DMS53 treated with DMSO at 0.1 percent for 48 hours (cell line): ENCODE measurements around the gene SYCE1.
"Not testable (repeated sequence)": the region's sequence is repeated elsewhere in the genome, so short reads cannot be mapped to it uniquely, and the experiment has no call there.

Experiments
- DNase-seq: peaks from one replicate; lab custom pipeline; 2025; ENCODE audit not compliant: unreplicated experiment; lab: John Stamatoyannopoulos, UW

Gene SYCE1, protein sequence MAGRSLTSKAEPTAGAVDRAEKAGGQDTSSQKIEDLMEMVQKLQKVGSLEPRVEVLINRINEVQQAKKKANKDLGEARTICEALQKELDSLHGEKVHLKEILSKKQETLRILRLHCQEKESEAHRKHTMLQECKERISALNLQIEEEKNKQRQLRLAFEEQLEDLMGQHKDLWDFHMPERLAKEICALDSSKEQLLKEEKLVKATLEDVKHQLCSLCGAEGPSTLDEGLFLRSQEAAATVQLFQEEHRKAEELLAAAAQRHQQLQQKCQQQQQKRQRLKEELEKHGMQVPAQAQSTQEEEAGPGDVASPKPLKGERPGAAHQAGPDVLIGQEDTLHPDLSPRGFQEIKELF

DNA sequence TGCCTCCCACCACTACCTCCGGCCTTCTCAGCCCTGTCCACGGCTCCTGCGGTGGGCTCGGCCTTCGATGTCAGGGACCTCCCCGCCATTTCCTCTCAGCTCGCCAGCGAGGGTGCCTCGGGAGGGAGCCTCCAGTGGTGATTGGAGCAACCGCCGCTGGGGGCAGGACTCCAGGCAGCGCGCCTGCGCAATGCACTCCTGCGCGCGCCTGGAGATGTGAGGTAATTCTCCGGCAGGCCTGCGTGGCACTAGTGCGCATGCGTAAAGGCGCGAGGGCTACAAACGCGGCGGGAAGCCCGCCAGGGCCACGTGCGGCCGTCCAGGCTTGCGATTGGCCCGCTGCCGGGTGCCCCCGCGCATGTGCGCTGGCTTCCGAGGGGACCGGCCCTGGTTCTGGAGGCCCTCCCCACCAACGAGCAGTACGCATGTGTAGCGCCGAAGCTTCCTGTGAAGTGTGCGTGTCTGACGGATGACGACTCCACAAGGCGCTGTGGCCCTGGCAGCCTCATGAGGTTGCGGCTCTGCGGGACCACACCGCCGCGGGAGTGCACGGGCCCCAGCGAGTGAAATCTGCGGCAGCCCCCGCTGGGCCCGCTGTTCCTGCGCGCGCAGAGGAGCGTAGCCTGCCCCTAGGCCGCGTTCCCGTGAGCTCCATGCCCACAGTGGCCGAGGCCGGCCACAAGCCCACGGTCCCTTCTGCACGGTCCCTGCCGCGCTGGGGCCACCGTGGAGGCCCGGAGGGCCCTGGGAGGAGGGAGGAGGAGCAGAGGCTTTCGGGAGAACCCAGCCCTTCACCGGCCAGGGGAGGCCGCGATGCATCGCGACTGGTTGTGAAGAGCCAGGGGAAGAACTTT is at the start of gene SYCE1:
Gene SYCE1, minus strand, starts transcription at position 143 of the 854 bp plus-strand sequence. Its CDS starts 54 bp downstream, at position 89.
- DNase-seq, result no peak

DNA sequence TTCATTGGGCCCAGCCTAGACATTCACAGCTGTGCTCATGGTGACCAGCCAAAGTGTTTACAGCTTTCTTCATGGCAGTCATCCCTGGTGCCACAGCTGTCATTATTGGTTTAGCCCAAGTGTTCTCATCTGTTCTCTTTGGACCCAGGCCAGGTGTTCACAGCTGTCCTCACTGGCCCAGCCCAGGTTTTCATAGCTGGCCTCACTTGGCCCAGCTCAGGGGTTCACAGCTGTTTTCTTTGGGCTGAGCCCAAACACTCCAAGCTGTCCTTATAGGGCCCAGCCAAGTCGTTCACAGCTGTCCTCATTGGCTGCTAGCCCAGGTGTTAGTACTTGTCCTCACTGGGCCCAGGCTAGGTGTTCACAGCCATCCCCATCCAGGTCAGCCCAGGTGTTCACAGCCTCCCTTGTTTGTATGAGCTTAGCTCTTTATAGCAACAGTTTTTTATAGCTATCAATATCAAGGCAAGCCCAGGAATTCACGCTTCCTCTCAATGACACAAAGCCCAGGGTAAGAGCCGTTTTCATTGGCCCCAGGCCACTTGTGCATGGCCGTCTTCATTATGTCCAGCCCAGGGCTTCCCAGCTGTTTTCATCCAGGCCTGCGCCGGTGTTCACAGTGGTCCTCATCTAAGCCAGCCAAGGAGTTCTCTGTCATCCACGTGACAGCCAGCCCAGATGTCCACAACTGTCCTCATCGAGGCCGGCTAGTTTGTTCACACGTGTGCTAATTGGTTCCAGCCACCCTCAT is 49.6 kb upstream of the SYCE1 start:
- peak; percentile 83 for DNase-seq

DNA sequence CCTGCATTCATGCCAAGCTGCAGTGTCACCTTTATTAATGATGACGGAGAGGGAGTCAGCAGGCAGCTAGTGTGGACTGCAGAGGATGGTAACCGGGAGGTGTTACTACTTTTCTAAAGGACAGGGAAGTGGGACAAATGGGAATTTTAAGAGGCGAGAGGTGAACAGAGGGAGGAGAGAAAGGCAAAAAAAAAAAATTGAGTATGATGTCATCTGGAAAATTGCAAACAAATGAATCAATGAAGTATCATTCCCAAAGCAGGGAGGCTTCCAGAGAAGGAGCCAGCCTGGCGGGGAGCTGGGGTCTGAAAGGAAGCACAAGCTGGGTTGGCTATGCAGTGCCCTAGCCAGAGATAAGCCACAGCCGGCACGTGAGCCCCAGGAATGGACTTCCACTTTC is 48.3 kb upstream of the SYCE1 start:
- DNase-seq, result no peak

DNA sequence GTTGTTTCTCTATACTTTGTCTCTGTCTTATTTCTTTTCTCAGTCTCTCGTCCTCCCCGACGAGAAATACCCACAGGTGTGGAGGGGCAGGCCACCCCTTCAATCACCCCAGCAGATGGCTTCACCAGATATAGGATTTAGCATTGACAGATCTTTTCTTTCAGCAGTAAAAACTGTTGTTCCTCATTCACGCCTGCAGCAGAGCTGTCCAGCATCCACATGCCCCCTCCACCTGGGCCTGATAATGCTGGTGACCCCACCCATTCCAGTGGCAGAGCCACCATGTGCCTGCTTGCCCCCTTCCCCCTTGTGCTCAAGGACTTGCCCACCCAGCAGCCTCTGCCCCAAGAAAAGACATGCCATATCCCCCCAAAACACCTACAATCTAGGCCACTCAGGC is 45.7 kb upstream of the SYCE1 start:
- no peak for DNase-seq

DNA sequence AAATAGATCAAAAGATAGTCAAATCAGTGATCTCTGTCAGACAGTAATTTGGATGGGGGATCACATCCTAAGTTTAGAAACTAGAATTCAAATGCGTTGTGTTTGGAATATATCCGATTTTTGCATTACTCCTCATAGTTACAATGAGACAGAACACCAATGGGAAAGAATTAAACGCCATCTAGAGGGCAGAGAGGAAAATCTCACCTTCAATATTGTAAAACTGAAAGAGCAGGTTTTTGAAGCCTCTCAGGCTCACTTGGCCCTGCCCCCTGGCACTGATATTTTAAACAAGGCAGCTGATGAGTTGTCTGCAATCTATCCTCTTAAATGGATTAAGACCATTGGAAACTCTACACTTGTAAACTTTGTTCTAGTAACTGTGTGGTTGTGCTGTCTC is 43.5 kb upstream of the SYCE1 start:
- DNase-seq, result peak; percentile 77

DNA sequence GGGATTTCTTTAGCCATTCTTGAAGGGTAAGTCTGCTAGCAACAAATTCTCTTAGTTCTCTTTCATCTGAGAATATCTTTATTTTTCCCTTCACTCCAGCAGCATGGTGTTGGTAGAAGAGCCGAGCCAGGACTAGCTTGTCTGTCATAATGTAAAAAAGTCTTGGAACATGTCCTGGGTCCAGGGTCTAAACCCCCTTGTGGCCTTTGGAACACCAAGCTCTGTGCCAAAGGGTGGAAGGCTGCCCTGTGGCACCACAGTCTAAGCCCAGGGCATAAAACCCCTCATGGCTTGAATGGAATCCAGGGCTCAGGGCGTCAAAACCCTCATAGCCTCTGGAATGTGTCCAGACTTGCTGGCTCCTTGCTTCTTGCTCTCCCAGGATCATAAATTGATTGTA is 38.1 kb upstream of the SYCE1 start:
- DNase-seq, result not testable (repeated sequence)

DNA sequence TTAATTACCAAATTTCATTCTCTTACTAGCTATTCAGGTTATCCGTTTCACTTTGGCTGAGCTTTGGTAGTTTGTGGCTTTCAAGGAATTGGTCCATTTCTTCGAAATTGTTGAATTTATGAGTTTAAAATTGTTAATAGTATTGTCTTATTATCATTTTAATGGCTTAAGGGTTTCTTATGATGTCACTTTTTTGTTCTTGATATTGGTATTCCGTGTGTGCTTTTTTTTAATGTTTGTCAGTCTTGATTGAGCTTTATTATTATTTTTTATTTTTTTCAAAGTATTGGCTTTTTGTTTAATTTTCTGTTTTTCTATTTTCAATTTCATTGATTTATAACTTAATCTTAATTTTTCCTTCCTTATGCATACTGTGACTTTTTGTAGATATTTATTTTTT is 35.3 kb upstream of the SYCE1 start:
- no peak for DNase-seq

DNA sequence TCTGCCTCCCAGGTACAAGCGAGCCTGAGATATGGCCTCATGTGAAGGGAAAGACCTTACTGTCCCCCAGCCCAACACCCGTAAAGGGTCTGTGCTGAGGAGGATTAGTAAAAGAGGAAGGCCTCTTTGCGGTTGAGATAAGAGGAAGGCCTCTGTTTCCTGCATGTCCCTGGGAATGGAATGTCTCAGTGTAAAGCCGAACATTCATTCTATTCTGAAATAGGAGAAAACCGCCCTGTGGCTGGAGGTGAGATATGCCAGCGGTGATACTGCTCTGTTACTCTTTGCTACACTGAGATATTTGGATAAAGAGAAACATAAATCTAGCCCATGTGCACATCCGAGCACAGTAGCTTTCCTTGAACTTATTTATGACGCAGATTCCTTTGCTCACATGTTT is 34.5 kb upstream of the SYCE1 start:
- not testable (repeated sequence) for DNase-seq

DNA sequence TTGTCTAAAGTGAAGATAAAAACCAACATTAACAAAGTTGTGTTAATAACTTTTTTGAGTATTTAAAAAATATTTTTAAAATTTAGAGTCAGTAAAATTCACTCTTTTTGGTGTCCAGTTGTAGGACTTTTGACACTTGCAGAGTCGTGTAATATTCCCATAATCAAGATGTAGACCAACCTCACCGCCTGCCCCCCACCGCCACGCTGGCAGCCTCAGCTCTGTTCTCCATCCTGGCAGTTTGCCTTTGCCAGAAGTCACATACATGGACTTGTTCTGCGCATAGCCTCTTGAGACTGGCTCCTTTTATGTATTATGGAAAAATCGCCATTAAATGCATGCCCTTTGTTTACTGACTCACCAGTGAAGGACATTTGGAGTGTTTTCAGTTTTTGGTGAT is 27.3 kb upstream of the SYCE1 start:
- no peak for DNase-seq

DNA sequence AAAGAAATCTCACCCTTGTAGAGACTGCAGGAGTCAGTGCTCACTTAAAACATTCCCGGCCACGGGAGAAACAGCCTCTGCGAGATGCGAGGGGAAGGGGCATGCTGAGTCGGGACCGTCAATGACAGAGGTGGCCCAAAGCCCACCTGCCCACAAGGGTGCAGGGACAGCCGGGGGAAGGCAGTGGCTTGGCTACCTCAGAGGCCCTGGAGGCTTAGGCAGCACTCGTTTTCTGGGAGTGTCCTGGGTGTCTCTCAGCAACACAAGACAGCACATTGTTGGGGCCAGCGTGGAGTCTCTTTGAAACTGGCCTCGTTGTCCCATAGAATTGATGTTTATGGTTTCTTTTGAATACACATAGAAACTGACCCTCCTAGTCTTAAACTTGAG is 25.6 kb upstream of the SYCE1 start:
- no peak for DNase-seq

DNA sequence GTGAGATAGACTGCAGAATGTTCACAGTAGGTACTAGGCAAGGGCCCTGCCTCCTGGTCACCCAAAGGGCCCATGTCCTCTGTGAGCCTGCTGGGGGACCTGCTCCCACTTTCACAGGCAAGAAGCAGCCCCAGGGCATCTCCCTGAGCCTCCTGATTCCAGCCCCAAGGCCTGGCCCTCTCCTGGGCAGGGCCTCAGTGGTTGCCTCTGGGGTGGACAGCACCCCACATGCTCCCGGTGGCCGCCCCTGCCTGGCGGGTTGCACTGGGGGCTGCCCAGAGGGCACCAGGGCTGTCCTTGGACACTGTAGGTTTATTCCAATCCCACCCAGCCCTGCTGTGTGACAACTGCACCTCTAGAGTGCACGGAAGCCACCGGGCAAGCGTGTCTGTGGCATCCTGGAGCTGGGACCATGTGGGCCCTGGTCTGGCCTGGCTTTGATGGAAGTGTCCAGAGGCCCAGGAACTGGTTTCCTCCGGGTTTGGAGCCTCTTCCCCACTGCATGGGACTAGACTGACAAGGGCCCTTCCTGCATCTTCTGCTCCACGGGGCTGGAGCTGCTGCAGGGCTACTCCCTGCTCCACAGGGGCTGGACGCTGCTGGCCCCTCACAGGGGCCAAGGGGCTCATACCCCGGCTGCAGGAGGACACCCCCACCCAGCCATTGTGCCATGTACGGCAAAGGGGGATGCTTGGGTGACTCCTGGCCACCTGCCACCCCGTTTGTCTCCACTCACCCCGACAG is 25.0 kb upstream of the SYCE1 start:
- no peak for DNase-seq

DNA sequence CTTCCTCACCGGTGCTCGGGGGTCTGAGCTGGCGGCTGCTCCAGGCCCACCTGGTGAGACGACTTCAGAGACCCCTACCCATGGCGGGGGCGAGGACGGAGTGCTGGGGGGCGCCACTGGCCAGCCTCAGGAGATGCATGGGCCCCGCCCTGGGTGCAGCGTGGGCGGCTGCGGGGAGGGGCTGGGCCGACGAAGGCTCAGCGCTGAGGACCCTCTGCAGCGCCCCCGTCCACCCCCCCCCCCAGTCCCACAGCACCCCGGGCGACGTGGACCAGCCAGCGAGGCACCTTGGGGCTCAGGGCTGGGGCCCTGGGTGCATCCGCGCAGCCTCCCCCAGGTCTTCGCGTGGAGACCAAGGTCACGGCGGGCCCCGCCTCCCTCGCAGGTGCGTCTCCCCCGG is 11.7 kb upstream of the SYCE1 start:
- not testable (repeated sequence) for DNase-seq

DNA sequence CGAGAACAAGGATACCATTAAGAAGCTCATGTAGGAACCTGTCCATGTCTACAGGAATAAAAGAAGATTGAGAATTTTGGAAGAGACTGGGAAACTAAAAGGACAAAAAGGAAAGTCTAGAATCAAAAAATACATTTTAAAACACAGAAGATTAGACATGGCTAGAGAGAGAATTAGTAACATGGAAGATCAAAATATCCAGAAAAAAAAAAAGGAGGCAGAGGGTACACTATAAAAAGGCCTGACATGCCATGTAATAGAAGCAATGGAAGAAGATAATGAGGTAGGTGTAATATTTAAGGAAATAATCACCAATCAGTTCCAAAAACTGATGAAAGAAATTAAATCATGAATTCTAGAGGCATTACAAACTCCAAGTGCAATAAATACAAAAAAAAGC is 8.1 kb upstream of the SYCE1 start:
- not testable (repeated sequence) for DNase-seq

DNA sequence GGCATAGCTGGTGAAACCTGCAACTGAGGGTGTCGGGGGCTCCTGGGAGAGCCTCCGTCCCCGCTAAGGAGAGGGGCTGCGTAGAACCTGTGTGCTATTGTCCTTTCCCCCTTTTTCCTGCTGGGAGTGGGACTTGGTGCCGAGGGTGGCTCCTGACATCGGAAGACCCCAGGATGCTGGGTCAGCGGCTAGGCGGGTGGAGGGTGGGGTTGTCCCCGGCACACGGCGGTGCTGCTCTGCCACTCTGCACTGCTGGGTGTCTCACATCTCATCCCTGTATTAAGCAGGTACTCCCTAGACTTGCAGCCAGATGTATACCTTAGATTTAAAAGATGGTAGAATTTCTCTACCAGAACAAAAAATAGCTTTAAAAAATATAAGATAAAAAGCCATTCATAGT is 6.7 kb upstream of the SYCE1 start:
- not testable (repeated sequence) for DNase-seq

DNA sequence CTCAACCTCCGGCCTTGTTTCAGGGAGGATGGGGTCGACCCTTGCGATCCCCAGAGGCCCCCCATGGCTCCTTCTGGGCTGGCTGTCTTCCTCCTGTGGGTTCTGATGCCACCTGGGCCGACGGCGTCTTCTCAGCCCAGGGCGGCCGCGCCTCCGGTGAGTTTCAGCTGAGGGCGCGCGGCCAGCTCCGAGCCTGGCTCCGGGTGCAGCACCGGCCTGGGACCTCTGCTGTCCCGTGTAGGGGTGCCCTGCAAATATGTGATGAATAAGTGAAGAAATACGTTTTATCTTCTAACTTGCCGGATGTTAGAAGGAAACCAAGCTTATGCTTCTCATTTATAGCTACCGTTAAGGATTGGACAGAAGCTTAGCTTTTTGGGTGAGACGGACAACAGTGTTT is 4.4 kb upstream of the SYCE1 start:
- DNase-seq, result not testable (repeated sequence)

DNA sequence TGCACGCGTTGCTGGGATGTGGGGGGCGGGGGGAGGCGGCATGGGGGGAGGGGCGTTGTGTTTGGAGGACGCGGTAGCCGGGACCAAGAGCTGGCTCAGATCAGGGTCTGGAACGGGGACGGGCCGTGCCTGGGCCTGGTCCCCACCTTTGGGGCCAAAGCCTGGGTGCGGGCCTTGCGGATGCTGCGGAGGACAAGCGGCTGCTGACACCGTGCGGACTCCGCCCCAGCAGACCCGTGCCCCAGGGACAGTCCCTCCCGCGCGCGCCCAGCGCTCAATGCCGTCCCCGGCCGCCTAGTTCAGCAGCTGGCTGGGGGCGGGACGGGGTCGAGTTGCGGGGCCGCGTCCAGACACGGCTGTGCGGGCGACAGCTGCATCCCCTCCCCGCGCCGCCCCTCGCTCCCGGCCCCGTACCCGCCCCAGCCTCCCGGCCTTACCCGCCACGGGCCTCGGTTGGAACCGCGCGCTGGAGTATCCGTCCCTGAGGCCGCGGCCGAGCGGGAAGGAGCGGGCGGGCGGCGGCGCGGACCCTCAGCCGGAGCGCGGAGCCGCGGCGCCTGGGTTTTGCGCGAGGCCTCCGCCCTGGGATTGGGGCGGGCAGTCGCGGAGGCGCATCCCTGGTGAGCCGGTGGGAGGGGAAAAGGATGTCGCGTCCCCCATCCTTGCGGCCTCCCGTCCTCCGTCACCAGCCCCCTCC is 3.6 kb upstream of the SYCE1 start:
- DNase-seq, result not testable (repeated sequence)

DNA sequence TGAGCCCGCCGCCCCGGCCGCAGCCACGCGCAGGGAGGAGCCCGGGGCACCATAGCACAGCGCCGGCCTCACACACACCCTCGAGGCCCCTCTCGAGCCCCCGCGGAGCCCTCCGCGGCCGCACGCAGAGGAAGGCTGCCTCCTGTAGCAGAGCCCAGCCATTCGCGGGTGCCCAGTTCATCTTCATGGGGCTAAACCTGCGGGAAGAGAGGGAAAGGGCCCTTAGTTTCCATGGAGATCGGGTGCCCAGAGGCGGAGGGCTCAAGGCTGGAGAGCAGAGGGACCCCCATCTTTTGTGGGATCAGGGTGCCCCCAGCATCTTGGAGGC is 2.9 kb upstream of the SYCE1 start:
- no peak for DNase-seq

DNA sequence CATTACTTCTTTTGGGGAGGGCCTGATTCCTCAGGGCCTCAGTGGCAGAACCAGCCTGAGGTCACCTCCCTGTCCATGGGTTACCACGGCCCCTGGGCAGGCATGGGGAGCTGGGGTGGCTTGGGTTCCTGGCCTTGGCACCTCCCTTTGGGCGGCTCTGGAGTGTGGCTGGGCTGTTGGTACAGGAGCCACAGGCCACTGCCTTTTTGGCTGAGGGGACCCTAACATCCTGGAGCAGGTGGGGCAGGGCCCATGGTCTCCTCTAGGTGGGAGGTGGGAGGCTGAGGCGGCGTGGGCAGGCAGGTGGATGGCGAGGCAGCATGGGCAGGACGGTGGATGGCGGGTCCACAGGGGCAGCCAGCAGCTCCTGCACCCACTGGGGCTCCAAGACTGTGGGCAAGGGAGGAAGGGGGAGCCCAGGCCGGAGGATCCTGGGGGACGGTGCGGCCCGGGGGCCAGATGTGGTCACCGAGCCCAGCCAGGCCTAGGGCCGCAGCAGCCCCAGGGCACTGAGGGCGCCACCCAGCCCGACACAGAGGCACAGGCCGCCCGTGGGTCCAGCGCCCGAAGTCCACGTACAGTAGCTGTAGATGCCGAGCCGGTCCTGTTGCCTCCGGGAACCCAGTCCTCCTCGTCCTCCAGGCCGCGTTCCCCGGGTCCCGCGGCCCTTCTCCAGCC is 2.4 kb upstream of the SYCE1 start:
- DNase-seq, result no peak

DNA sequence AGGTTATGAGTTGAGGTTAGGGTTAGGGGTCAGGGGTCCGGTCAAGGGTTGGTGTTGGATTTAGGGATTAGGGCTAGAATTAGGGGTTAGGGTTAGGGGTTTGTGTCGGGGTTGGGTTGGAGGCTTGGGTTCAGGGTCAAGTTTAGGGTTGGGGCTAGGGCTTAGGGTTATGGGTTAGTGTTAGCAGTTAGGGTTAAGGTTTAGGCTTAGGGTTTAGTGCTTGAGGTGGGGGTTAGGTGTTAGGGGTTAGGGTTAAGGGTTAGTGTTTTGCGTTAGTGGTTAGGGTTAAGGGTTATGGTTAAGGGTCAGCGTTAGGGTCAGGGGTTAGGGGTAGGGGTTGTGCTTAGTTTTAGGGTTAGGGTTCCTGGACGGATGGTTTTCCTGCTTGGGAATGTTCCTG is 1.7 kb upstream of the SYCE1 start:
- DNase-seq, result no peak

DNA sequence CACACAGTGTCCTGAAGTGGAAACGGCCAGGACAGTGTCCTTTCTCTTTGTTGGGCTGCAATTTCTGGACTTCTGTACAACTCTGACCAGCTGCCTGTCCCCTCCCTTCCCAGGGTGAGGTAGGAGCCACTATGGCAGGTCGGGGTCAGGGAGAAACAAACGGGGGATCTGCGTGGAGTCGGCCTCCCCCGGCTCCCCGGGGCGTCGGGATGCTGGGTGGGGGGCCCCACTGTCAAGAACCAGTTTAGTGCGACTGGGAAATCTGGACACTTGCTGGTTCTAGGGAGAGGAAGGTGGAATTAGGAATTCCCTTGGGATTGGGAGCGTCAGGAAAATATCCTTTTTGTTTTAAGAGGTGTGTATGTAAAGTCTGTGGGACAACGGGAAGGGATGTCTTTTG is 567 bp downstream of the SYCE1 start:
- no peak for DNase-seq
